SK-N-SH (cell line): ENCODE results near the gene LMAN1L. TPM values are rescaled to one million over a fixed set of nuclear protein-coding genes. Genes with fewer than 3 reads are reported as not detected.

Experiments
- CTCF ChIA-PET: fragments of 300-600, 350-600 bp; formaldehyde crosslinking; extraction: SDS; loops from one replicate; lab custom pipeline; 2021; lab: Yijun Ruan, JAX
- POLR2A ChIA-PET: fragments of 350-600 bp; sonication (Branson Sonifier 250); formaldehyde crosslinking; extraction: SDS; loops from one replicate; lab custom pipeline; 2020; ENCODE audit warnings: antibody characterized with exemption, inconsistent platforms; lab: Yijun Ruan, JAX
- DNase-seq: peaks from one replicate; pipeline ENCODE4 v3.0.0; 2012
- H2AFZ ChIP-seq: fragments of 200-600 bp; sonication (generic); 2 replicates; pipeline ENCODE4 v1.8.1; 2016; ENCODE audit warnings: antibody characterized with exemption, mild to moderate bottlenecking, low read depth
- H3F3A ChIP-seq: fragments of 200-600 bp; sonication (generic); replicated peaks from 2 replicates; pipeline ENCODE3; 2016; ENCODE audit warnings: antibody characterized with exemption, mild to moderate bottlenecking; ENCODE audit not compliant: insufficient read depth
- H3K27ac ChIP-seq, 2 experiments: fragments of 200-500 bp in 1 of 2; fragments of 200-600 bp in 1 of 2; sonication (Bioruptor generic) in 1 of 2; sonication (generic), shearing (Covaris generic) in 1 of 2; 2 replicates each; pipeline versions ENCODE4 v1.5.1 to v1.6.1; 2014 to 2016; ENCODE audit warnings: low read depth in 2 of 2, inconsistent platforms in 1 of 2, low read length in 1 of 2, mild to moderate bottlenecking in 1 of 2, mixed read lengths in 1 of 2
- H3K27me3 ChIP-seq: fragments of 200-600 bp; sonication (generic), shearing (Covaris generic); 2 replicates; pipeline ENCODE4 v1.6.1; 2016; ENCODE audit warnings: mixed run types; ENCODE audit not compliant: insufficient read depth
- H3K36me3 ChIP-seq, 2 experiments: fragments of 200-500 bp in 1 of 2; fragments of 200-600 bp in 1 of 2; sonication (Bioruptor generic) in 1 of 2; sonication (generic) in 1 of 2; replicated peaks in 1 of 2; 2 replicates each; pipeline versions ENCODE3 to v1.5.1; 2014 to 2016; ENCODE audit warnings: low read length in 1 of 2, mild to moderate bottlenecking in 1 of 2; ENCODE audit not compliant: insufficient read depth in 2 of 2, control insufficient read depth in 1 of 2
- H3K4me1 ChIP-seq, 2 experiments: fragments of 200-500 bp in 1 of 2; fragments of 200-600 bp in 1 of 2; sonication (Bioruptor generic) in 1 of 2; sonication (generic), shearing (Covaris generic) in 1 of 2; 2 replicates each; pipeline versions ENCODE4 v1.5.1 to v1.6.1; 2014 to 2016; ENCODE audit warnings: low read depth in 1 of 2, low read length in 1 of 2, mixed run types in 1 of 2; ENCODE audit not compliant: insufficient read depth in 2 of 2, control insufficient read depth in 1 of 2
- H3K4me2 ChIP-seq: fragments of 200-600 bp; sonication (generic), shearing (Covaris generic); 2 replicates; pipeline ENCODE4 v1.6.1; 2017; ENCODE audit warnings: mixed run types
- H3K4me3 ChIP-seq, 2 experiments: fragments of 200-500 bp in 1 of 2; fragments of 200-600 bp in 1 of 2; sonication (Bioruptor generic) in 1 of 2; sonication (generic), shearing (Covaris generic) in 1 of 2; 2 replicates each; pipeline versions ENCODE4 v1.5.1 to v1.8.1; 2014 to 2016; ENCODE audit warnings: low read depth in 2 of 2, inconsistent platforms in 1 of 2, low read length in 1 of 2, mild to moderate bottlenecking in 1 of 2, mixed read lengths in 1 of 2, moderate library complexity in 1 of 2
- H3K79me2 ChIP-seq: fragments of 200-600 bp; sonication (generic); 2 replicates; pipeline ENCODE4 v1.8.1; 2017; ENCODE audit warnings: mild to moderate bottlenecking; ENCODE audit not compliant: insufficient read depth
- H3K9ac ChIP-seq: fragments of 200-600 bp; sonication (generic); 2 replicates; pipeline ENCODE4 v1.6.1; 2017; ENCODE audit warnings: mixed run types
- H3K9me2 ChIP-seq: fragments of 200-600 bp; sonication (generic); 2 replicates; pipeline ENCODE4 v1.6.1; 2017; ENCODE audit warnings: mixed run types
- H3K9me3 ChIP-seq: fragments of 200-600 bp; sonication (generic); 2 replicates; pipeline ENCODE4 v1.6.1; 2017; ENCODE audit warnings: mixed run types, mild to moderate bottlenecking, moderate library complexity
- H4K20me1 ChIP-seq: fragments of 200-600 bp; sonication (generic); 2 replicates; pipeline ENCODE4 v1.6.1; 2017; ENCODE audit warnings: mild to moderate bottlenecking, mixed run types; ENCODE audit not compliant: insufficient read depth
- CHD2 ChIP-seq: fragments of 150-350 bp; IDR thresholded peaks from 2 replicates; pipeline ENCODE4 v1.6.1; 2018; ENCODE audit warnings: low read length; ENCODE audit not compliant: partially characterized antibody
- CTCF ChIP-seq: fragments of 200-600 bp; sonication (generic); IDR thresholded peaks from 2 replicates; pipeline ENCODE4 v1.6.1; 2017; ENCODE audit warnings: antibody characterized with exemption, mild to moderate bottlenecking, moderate library complexity
- ELF1 ChIP-seq: IDR thresholded peaks from 2 replicates; pipeline ENCODE4 v1.4.0; 2012
- EP300 ChIP-seq, 2 experiments: IDR thresholded peaks; 2 replicates each; pipeline versions ENCODE4 v1.4.0 to v1.6.1; 2012; ENCODE audit warnings: borderline replicate concordance in 1 of 2, low read depth in 1 of 2, low read length in 1 of 2
- EZH2phosphoT487 ChIP-seq: fragments of 200-600 bp; sonication (generic); IDR thresholded peaks from 2 replicates; pipeline ENCODE4 v1.6.1; 2017; ENCODE audit warnings: low read depth, mixed run types, mild to moderate bottlenecking, antibody characterized with exemption, moderate library complexity, borderline replicate concordance
- FOXJ3 ChIP-seq: sonication (generic); formaldehyde crosslinking; IDR thresholded peaks from 2 replicates; pipeline ENCODE4 v1.5.1; 2020; ENCODE audit warnings: mild to moderate bottlenecking, missing genetic modification reagents
- MEF2A ChIP-seq: IDR thresholded peaks from 2 replicates; pipeline ENCODE4 v1.4.0; 2012; ENCODE audit warnings: low read depth, borderline replicate concordance
- PBX3 ChIP-seq: IDR thresholded peaks from 2 replicates; pipeline ENCODE4; 2012
- RFX5 ChIP-seq: IDR thresholded peaks from 2 replicates; pipeline ENCODE4 v1.6.1; 2012; ENCODE audit warnings: mild to moderate bottlenecking, improper control_type of control experiment, low read length
- SIN3A ChIP-seq: IDR thresholded peaks from 2 replicates; pipeline ENCODE4 v1.6.1; 2012; ENCODE audit warnings: low read depth, mild to moderate bottlenecking, low read length, moderate library complexity, borderline replicate concordance
- SMC3 ChIP-seq: IDR thresholded peaks from 2 replicates; pipeline ENCODE4 v1.6.1; 2012; ENCODE audit warnings: low read depth, low read length, improper control_type of control experiment
- TCF12 ChIP-seq: IDR thresholded peaks from 2 replicates; pipeline ENCODE4 v1.4.0; 2012
- TEAD4 ChIP-seq: IDR thresholded peaks from 2 replicates; pipeline ENCODE4 v1.4.0; 2012; ENCODE audit warnings: mild to moderate bottlenecking, borderline replicate concordance; ENCODE audit not compliant: insufficient read depth
- ZBTB33 ChIP-seq: IDR thresholded peaks from 2 replicates; pipeline ENCODE4 v1.4.0; 2012; ENCODE audit warnings: low read depth, borderline replicate concordance
- WGBS: methylation state at CpG from one replicate; pipeline ENCODE4 v1.1.6; 2017; ENCODE audit warnings: low lambda C conversion rate; 5-methylcytosine and 5-hydroxymethylcytosine counted together
- polyA plus RNA-seq, 3 experiments: library from polyadenylated mRNA; depleted of rRNA; stranded (reverse); fragments of >200 nt; gene quantifications; 2 replicates each; pipeline ENCODE4 v1.2.3, GENCODE V29; 2012

Gene LMAN1L
- polyA plus RNA-seq, 1 of the 3 experiments (the other 2 are of a cell fraction): 0.02 TPM

GRCh38 chr15:74821790-74822158 is 9.1 kb downstream of the LMAN1L start:
- Histone ChIP-seq H3K27ac (no peak overlapping the region; a peak in 1 of 4 replicates), H3K9me2 (no peaks in the 10 kb centered on the region), H4K20me1 (no peaks in the 10 kb centered on the region), H3K4me2 (no peak overlapping the region), H3K79me2 (no peaks in the 10 kb centered on the region), H3K4me1 (peaks cover 0 to 28% of the 10 kb centered on the region in 2 experiments; a peak in 1 of 4 replicates), H3K36me3 (no peaks in the 10 kb centered on the region), H3K4me3 (no peak overlapping the region), H3F3A (no peaks in the 10 kb centered on the region), H3K9me3 (no peaks in the 10 kb centered on the region), H3K9ac (no peak overlapping the region), H3K27me3 (peaks cover 13% of the 10 kb centered on the region; the same call in 1 of the 2 replicates), H2AFZ (no peak overlapping the region)
- ChIA-PET POLR2A (interaction anchor here (0.8 kb wide), 1 partner anchor 34 kb away, joined by 6 read pairs; no protein-coding TSS in a partner anchor), CTCF (interaction anchor here (1.6 to 2.6 kb wide), 4 partner anchors 22 to 53 kb away, joined by 3 to 10 read pairs (median 6); no protein-coding TSS in a partner anchor)
- DNase-seq: no peak
- WGBS: 78% methylated on average over 7 of the region's 7 CpGs
- TF ChIP-seq SMC3 (no peak), TEAD4 (no peak), ZBTB33 (no peak), CHD2 (no peak), TCF12 (no peak), MEF2A (no peak), ELF1 (no peak), SIN3A (no peak), RFX5 (no peak), FOXJ3 (CRISPR knock-in tag) (no peak), EP300 (IDR thresholded peaks at IDR 0.05; ENCODE audit: borderline replicate concordance in 1 of 2, low read depth in 1 of 2, low read length in 1 of 2) (no peak), EZH2phosphoT487 (no peak), CTCF (no peak), PBX3 (no peak)
